GM18505 (cell line): Measurements from ENCODE around the gene TBC1D9B.
A peak's percentile ranks its signal among the peaks of the same experiment; 100 is the strongest.

Source experiments
- ATAC-seq: cut with Tn5 transposase; IDR thresholded peaks from one replicate; pipeline ENCODE4 v1.9.1; 2021; ENCODE audit not compliant: unreplicated experiment
- POLR2A ChIP-seq: IDR thresholded peaks from 4 replicates; pipeline ENCODE4 v1.6.1; 2011; ENCODE audit warnings: borderline replicate concordance; ENCODE audit not compliant: insufficient read depth, insufficient read length; ENCODE audit errors: extremely low read depth

Gene TBC1D9B

DNA sequence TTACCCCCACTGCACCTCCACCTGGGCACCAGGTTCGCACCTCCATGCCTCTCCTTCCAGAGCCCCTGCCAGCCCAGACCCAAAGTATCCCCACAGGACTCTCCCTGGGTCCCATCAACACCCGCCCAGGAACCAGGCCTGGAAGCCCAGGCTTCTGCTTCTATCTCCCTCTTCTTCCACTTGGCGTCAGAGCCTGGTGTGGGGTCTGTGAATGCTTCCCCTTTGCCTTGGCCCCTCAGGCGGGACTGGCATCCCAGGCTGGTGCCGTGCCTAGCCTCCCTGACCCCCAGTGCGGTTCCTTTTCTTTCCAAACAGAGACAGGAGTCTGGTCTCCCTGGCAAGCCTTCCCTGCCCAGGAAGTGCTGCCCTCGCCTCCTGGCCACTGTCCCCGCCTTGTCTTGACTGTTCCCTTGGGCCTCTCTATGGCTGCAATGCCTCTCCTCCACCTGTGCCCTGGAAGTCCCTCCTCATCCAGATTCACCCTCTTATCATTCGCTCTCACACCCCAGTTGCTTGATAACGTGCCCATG, 7.8 kb upstream of the TBC1D9B start:
- TF ChIP-seq POLR2A: no peak
- no peak for ATAC-seq

GRCh38 chr5:179914032-179914755, 6.5 kb upstream of the TBC1D9B start:
- TF ChIP-seq POLR2A: no peak
- ATAC-seq: no peak

DNA sequence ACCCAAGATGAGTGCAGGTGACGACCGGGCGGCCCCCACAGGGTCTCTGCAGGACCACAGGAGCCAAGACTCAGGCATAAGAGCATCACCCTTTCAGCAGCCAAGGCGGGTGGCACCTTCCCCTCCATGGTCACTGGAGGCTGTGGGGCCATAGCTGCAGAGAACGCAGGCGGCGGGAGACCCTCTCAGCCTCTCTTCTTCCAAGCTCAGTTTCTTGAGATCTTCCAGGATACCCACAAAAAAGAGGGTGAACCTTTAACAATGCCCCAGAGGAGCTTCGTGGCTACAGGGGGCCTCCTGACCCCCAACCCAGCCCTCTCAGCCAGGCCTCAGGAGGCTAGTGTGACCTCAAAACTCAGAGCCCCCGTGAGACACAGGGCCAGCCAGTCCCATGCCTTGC, 5.8 kb upstream of the TBC1D9B start:
- no peak for TF ChIP-seq POLR2A
- ATAC-seq: no peak

- TF ChIP-seq POLR2A: no peak
- ATAC-seq: no peak
These were observed 5.3 kb upstream of the TBC1D9B start for GRCh38 chr5:179912951-179913350.

DNA sequence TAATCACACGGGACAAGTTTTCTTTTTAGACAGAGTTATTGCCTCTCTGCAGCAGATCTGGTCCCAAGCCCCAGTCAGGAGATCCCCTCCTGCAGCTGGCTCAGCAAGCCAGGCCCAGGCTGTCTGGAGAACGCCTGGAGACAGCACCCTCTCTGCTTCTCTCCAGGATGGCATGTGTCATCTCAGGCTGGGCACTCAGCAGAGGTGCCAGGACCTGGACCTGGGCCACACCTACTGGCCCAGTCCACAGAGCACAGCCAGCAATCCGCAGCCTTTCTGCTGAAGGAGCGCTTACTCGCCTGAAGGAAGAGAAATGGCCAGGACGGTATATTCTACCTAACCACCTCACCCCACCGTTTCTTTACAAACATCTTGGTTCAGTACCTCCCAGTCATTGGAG, 4.7 kb upstream of the TBC1D9B start:
- no peak for ATAC-seq
- no peak for TF ChIP-seq POLR2A

DNA sequence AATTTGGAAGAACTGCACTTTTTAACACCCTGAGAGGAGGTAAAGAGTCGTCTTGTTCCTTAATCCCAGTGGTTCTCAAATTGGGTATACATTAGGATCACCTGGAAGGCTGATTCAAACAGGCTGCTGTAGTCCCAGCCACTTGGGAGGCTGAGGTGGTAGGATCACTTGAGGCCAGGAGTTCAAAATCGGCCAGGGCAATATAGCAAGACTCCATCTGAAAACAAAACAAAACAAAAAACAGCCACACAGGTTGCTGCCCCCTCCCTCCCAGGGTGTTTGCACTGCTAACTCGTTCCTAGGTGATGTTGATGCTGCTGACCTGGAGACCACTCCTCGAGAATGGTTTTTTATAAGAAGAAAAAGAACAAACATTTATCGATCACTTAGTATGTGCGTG, 1.5 kb upstream of the TBC1D9B start:
- no peak for ATAC-seq
- TF ChIP-seq POLR2A: no peak

DNA sequence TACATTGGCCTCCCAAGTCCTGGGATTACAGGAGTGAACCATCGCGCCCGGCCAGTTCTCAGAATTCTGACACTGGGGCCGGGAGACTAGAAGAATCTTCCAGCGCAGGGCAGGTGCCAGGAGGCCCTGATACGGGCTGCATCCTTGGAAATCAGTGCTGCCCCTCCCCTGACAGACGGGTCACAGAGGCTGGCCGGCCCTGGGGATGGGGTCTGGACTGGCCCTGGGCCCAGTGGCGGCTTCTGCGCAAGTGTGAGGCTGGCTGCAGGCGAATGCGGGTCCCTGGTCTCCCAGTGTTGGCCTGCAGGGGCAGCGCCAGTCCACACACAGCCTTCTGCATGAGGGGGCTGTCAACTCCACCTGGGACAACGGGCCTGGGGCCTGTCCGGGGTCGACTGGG, 831 bp upstream of the TBC1D9B start:
- ATAC-seq: no peak
- TF ChIP-seq POLR2A: no peak

DNA sequence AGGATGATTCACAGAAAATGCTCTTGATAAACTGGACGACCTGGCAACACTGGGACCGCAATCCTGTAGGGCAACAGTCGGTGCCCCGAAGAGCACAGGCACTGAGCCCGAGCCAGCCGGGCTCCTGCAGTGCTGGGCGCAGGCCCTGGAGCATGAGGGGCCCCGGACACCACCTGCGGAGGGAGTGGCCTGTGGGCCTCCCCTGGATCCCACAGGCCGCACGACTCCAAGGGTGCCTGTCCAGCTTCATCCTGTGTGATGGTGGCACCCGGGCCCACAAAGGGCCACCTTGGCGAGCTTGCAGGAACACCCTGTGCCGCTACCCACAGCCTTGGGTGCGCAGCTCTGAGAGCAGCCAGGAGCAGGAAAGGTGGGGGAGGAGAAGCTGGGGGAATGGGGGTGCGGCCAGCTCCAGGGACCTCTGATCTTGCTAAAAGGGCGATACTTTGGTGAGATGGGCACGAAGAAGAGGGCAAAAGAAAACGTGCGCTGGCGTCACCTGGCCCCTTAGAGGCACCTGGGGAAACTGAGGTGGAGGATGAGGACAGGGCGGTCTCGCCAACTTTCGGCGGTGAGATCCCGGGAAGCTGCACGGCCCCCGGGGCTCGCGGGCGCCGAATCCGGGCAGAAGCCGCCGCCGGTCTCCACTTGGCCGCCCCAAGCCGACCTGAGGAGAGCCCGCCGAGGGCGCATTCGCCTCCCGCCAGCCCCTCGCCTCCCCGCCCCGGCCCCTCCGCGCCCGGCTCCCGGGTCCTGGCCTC, 722 bp downstream of the TBC1D9B start:
- no peak for TF ChIP-seq POLR2A
- peak; percentile 37 for ATAC-seq

DNA sequence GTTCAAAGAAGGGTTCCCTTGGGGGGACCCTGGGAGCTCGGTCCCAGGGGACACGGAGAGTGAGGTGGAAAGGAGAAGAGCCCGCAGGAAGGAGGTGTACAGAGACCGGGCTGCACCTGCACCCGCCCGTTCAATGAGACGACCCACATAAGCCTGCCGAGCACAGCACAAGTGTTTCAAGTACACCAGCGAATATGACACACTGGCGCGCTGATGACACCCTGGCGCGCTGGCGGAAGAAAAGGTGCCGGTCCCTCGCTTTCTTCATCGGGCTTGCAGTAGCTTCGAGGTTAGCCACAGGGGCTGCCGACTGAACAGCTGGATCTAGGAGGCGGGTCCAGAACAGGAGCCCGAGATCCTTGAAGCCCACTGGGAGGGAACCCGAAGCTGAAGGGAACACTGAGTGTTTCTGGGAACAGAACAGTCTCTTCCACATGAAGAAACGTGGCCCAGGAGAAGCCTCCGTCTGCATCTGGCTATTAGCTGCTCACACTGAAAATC, 1.4 kb downstream of the TBC1D9B start:
- ATAC-seq: no peak
- TF ChIP-seq POLR2A: no peak

DNA sequence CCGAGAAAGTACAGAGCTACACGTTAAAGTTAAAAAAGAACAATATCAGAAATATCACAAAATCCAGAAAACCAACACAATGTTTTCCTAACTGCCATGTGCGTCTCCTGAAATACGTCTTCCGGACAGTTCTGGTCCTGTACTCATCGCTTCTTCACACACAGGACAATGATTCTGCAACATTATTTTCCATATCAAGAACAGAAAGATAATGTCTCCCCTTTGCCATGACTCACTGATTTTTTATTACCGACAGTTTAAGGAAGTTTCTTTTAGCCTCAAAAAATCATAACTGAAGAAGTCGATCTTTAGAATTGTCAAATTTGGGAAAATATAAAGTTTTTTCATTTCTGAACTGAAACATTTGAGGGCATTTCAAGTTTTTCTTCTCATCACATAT, 2.5 kb downstream of the TBC1D9B start:
- TF ChIP-seq POLR2A: no peak
- no peak for ATAC-seq

GRCh38 chr5:179904463-179905160, 3.1 kb downstream of the TBC1D9B start:
- ATAC-seq: no peak
- no peak for TF ChIP-seq POLR2A

- TF ChIP-seq POLR2A: no peak
- ATAC-seq: no peak
These were observed 4.9 kb downstream of the TBC1D9B start for GRCh38 chr5:179902763-179903158.

DNA sequence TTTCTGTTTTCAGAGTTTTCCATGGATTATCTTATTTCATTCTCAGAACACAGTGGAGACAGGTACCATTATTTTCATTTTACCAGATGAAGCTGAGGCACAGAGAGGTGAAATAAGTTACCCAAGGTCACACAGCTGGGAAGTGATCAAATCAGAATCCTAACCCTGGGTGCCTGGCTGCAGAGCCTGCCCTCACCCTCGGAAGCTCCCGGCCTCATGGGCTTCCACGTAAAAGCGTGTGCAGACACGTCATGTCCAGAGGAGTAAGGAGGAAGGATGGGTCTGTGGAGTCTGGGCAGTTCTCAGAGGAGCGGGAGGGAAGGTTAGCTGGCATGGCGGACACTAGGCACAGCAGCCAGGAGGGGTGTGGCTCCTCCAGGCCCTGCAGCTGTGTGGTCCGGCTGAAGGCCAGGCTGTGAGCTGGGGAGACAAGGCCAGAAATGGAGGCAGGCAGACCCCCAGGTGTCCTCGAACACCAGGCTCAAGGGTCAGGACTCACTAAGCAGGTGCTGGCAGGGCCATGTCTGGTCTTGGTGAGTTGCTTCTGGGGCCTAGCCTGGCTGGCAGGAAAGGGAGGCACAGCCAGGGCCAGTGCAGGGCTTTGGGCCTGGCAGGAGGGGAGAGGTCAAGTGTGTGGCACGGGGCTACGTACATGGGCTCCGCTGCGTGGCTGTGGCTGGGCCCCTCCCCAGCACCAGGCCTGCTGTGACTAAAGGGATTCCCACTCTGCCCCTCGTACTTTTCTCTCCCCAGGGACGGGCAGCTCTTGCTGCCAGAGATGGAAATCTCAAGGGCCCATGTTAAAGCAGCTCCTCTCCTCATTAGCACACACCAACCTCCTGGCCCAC, 5.6 kb downstream of the TBC1D9B start:
- ATAC-seq: no peak
- no peak for TF ChIP-seq POLR2A

DNA sequence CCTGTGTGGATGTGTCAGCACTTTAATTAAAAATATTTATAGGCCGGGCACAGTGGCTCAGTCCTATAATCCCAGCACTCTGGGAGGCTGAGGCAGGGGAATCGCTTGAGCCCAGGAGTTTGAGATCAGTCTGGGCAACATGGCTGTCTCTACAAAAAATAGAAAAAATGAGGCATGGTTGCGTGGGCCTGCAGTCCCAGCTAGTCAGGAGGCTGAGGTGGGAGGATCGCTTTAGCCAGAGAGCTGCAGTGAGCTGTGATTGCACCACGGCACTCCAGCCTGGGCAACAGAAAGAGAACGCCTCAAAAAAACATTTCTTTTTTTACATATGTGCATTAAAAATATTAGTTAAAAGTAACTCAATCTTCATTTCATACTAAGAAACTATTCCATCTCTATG, 6.2 kb downstream of the TBC1D9B start:
- ATAC-seq: no peak
- no peak for TF ChIP-seq POLR2A
